Activated CD4-positive, alpha-beta T cell treated with anti-CD3 and anti-CD28 coated beads, Interleukin-2, Interleukin-6, amounts not matched to agents 100 ng/mL and 50 ng/mL, durations not matched to agents 16 hours and 8 hours (primary cell): Measurements from ENCODE around the gene HMGCLL1.

Experiments
- DNase-seq: peaks from one replicate; pipeline ENCODE4 v3.0.0-alpha.2; 2020

HMGCLL1 gene

DNA sequence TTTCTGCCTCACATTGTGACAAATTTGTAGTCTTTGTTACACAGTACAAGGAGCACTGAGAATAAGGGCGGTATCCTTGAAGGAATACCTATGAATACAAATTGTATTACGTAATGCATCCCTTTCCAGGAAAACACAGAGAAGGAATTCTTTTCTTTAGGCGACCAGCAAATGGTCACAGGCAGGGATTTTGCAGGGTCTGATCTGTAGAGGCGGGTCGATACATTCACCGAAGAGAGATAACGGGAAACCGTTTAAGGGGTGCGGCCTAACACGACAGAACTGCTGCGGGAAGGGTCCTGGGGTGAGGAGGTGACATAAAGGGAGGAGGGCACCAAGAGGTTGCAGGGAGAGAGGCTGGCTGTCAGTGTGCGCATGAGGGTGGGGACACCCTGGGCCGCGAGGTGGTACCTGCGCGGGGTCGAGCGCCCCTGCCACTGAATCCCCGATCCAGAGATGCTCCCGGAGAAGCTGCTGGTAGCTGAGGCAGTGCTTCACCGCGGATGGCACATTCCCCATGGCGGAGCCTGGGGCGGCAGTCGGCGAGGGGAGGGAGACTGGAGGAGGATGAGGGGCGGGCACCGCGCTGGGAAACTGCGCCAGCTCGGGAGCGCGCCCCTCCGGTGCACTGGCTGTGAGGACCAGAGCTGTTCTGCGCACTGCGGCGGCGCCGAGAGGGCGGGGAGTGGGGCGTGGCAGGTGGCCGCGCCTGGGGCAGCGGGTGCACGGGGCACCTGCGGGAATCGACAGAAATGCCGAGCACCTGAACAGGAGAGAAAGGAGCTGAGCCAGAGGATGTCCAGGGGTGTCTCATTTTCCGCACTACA is at the start of gene HMGCLL1:
HMGCLL1 (minus strand) TSS at position 656 of the 827 bp plus-strand sequence; CDS start at position 519, 137 bp downstream.
- DNase-seq = no peak

DNA sequence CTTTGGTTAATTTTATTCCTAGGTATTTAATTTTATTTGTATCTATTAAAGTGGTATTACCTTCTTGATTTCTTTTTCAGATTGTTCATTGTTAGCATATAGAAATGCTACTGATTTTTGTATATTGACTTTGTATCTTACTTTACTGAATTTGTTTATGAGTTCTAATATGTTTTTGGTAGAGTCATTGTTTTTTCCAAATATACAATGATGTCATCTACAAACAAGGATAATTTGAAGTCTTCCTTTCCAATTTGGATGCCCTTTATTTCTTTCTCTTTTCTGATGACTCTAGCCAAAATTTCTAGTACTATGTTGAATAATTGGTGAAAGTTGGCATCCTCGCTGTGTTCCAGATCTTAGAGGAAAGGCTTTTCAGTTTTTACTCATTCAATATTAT is 43.0 kb upstream of the HMGCLL1 start:
- DNase-seq = no peak

DNA sequence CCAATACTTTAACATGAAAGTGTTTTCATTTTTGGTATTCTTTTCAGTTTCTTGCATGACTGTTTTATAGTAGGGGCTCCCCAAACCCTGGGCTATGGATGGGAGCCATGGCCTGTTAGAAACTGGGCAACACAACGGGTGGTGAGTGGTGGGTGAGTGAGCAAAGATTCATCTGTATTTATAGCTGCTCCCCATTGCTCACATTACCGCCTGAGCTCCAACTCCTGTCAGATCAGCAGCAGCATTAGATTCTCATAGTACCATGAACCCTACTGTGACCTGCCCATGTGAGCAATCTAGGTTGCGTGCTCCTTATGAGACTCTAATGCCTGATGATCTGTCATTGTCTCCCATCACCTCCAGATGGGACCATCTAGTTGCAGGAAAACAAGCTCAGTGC is 42.3 kb upstream of the HMGCLL1 start:
- no peak for DNase-seq

GRCh38 chr6:55617272-55617671 is 38.3 kb upstream of the HMGCLL1 start:
- peak; percentile 40 for DNase-seq

DNA sequence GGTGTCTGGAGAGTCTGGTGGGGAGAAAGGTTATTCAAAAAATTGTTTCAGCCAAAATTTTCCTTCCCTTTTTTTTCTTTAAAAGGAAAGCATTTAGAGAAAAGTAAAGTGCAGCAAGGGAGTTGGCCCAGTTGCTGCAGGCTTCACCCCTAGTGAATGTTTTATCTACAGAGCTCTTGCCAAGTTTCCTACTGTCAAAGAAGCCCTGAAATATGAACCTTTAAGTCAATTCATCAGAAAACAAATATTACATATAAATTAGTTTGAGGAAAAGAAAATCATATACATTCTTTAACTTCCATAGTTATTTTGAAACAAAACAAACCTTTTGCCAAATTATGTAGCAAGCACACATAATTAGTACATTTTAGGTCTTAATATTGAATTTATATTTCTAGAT is 25.0 kb upstream of the HMGCLL1 start:
- DNase-seq = no peak

DNA sequence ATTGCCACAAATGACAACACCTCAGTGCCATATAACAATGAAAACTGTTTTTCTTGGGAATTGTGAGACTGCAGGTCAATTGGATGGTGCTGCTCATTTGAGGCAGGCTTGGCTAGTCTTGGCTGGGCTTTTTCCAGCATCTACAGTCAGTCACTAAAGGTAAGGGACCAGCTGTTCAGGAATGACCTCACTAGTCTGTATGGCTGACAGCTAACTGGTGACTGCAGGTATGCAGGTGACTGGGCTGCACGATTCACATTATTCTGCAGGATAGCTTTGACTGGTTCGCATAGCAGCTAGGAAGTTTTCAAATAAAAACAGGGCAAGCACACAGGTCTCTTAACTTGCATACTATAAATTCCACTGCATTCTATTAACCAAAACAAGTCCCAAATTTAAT is 22.1 kb upstream of the HMGCLL1 start:
- DNase-seq = no peak

DNA sequence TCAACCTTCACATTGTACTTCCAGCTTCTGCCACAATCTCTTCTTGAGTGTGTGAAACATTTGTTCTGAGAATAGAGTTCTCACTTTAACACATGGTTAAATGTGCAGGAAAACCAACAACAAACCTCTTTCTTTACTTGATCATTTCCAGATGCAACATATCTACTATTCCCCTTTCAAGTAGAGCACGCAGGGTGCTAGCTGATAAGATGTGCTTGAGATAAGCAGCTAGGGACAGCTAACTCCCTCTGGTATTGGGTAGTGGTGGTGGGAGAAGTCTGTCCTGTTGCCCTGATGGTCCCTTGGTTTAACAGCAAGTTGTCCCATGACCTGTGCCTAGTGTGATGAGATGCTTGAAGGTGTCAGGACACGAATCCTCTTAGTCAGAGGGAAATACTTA is 15.4 kb upstream of the HMGCLL1 start:
- DNase-seq = no peak

GRCh38 chr6:55584654-55585354 is 5.8 kb upstream of the HMGCLL1 start:
- DNase-seq = no peak

GRCh38 chr6:55576811-55577210 is 2.2 kb downstream of the HMGCLL1 start:
- DNase-seq = no peak

- no peak for DNase-seq
Measured at GRCh38 chr6:55574556-55574955, 4.4 kb downstream of the HMGCLL1 start.

GRCh38 chr6:55569638-55570037 is 9.4 kb downstream of the HMGCLL1 start:
- no peak for DNase-seq

- DNase-seq = no peak
Measured at GRCh38 chr6:55568808-55569439, 10.1 kb downstream of the HMGCLL1 start.

DNA sequence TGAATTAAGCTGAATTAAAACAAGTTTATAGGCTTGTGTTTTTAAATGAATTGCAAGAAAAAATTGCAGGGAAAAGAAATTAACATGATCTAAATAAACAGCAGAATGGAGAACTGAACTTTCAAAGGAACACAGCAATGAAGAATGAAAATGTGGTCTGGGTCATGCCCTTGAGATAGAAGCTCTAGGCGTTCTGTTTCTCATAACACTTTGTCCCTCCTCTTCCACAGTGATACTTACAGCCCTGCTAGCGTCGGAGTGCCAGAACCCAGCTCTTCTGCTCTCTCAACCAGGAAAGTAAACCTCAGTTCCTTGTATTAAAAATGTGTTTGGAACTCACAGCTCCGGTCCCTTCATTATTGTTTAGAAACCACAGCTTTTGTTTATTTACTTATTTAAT is 11.4 kb downstream of the HMGCLL1 start:
- DNase-seq = no peak

- no peak for DNase-seq
Measured at GRCh38 chr6:55566036-55566710, 12.8 kb downstream of the HMGCLL1 start.

- no peak for DNase-seq
Measured at GRCh38 chr6:55562318-55562717, 16.7 kb downstream of the HMGCLL1 start.

DNA sequence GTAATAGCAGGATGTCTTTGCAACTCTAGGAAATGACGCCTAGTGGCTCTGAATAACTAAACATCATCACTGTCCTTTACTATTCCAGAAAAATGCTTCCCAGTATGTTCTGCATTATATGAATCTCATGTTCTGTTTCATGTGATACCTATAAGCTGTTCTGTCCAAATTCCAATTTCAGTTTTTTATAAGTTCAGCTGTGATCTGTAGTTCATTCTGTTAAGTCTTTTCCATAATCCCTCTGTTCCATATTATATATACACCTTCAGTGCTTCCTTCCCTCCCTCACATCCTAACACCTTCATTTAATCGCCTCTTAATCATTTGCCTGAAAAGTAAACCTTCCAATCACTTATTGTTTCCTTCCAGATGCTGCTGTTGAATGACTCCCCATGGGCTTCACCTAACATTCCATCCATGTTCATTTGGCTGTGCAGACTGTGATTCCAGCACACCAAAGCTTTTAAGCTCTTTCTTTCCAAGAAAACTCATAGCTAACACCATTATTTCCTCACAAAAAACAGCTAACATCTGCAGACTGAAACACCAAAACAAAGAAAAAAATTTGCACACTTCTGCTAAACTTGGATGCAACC is 18.6 kb downstream of the HMGCLL1 start:
- no peak for DNase-seq

DNA sequence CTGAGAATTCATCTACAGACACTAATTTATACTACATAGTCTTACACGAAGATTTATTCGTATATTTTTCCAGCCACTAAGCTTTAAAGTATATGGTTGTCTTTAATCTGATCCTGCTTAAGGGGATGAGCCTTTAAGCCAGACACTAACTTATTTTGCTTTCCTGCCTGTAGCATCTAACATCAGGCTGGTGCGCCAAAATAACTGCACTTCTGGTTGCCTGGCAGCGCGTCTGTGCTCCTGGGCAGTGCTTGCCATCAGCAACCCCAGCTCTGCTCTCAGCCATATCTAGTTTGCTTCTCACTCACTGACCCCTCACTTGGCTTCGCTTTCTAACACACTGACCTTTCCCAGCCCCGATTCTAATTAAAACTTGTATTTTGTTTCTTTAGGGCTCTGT is 21.8 kb downstream of the HMGCLL1 start:
- no peak for DNase-seq

DNA sequence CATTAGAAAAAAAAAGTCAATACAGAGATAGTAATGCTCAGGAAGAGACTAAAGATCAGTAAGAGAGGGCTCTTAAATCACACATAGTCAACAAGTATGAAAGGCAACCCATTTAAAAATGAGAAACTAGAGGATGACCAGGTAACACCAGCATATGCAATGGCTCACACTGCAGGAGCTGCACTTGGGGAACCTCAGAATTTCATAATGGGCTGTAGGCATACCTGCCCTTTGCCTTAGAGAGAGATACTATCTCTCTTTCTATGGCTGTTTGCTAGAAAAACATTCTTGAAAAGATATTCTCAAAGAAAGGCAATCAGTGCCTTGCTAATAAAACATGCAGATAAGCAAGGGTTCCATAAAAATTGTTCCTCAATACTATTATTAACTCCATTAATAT is 33.2 kb downstream of the HMGCLL1 start:
- DNase-seq = no peak

DNA sequence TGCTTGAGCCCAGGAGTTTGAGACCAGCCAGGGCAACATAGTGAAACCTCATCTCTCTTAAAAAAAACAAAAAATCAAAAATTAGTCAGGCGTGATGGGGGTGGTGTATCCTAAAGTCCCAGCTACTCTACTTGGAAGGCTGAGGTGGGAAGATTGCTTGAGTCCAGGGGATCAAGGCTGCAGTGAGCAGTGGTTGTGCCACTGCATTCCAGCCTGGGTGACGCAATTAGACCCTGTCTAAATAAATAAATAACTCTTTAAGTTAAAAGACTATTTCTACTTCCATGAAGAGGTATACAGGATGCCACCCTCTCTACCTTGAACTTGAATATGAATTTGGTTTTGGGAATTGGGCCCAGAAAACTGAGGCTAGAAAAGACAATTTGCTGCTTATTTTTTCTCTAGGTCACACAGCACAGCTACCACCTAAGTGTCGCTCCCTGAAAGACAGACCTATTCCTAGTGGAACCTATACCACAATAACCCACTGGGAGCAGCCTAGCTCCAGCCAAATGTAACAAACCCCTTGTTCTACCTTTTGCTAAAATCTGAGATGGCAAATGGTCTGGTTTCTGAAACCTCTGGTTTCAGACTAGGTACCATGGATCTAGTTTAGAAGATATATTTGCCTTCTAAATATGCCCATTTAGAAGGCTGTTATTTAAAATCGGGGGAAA is 35.2 kb downstream of the HMGCLL1 start:
- DNase-seq = no peak

GRCh38 chr6:55541024-55541423 is 38.0 kb downstream of the HMGCLL1 start:
- DNase-seq = no peak

DNA sequence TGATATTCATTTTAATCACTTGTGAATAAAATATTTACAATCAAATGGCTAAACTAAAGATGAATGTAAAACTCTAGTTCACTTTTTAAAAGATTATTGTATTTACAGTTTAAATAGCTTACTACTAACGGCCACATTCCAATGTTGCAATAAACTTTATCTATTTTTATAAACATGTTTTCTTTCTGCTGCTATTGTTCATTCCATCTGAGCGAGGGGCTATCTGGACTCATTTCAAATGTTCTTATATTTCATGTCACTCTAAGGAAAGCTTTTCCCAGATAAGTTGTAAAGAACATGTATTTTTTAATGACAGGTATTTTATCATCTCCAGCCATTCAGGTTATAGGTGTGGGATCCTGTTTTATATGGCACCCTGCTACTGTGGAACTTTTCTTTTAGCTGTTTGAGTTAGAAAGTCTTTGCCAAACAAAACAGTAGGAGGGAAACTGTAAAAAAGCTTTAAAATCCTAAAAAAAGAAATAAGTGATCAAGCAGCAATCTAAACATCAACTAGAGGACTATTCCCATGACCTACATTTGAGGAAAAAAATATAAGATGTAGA is 42.5 kb downstream of the HMGCLL1 start:
- DNase-seq = no peak

DNA sequence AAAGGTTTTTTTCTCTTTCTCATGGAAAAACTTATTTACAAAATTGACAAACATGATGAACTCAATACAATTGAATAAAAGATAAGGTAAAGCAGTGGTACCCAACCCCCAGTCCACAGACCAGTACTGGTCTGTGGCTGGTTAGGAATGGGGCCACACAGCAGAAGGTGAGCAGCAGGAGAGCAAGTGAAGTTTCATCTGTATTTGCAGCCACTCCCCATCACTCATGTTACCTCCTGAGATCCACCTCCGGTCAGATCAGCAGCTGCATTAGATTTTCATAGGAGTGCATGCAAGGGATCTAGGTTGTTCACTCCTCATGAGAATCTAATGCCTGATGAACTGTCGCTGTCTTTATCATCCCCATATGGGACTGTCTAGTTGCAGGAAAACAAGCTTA is 47.5 kb downstream of the HMGCLL1 start:
- DNase-seq = no peak
